Measurements from ENCODE around the gene IQGAP3.

GRCh38 chr1:156586323-156586722 is 14.0 kb upstream of the IQGAP3 start:
- TF ChIP-seq CTCF (IDR thresholded peaks at IDR 0.05) (no peak), POLR2A (IDR thresholded peaks at IDR 0.05) (no peak)
